HepG2 (cell line): ENCODE data around the gene GAREM1. TPM values are rescaled to one million over a fixed set of nuclear protein-coding genes. Genes with fewer than 3 reads are reported as not detected.
A peak's percentile ranks its signal among the peaks of the same experiment; 100 is the strongest.

Experiments
- ARNT ChIP-seq: fragments of 450-650 bp; IDR thresholded peaks from 2 replicates; pipeline ENCODE4 v1.6.1; 2017
- CC2D1A ChIP-seq: sonication (generic); formaldehyde crosslinking; IDR thresholded peaks from 2 replicates; pipeline ENCODE4 v1.8.1; 2023; ENCODE audit warnings: mild to moderate bottlenecking, missing genetic modification reagents
- FOXA3 ChIP-seq: IDR thresholded peaks from 2 replicates; pipeline ENCODE4 v1.6.1; 2016; ENCODE audit warnings: missing genetic modification reagents, missing compliant biosample characterization
- FOXK1 ChIP-seq: sonication (generic); formaldehyde crosslinking; IDR thresholded peaks from 2 replicates; pipeline ENCODE4 v1.4.0; 2020; ENCODE audit warnings: low read depth, missing genetic modification reagents, borderline replicate concordance
- KLF16 ChIP-seq, 2 experiments: sonication (generic) in 1 of 2; formaldehyde crosslinking in 1 of 2; IDR thresholded peaks; 2 replicates each; pipeline versions ENCODE4 v1.6.1 to v1.8.0; 2016 to 2023; ENCODE audit warnings: missing genetic modification reagents in 2 of 2, missing compliant biosample characterization in 1 of 2
- MAFK ChIP-seq, 2 experiments: IDR thresholded peaks in 1 of 2; conservative IDR thresholded peaks in 1 of 2; 2 replicates each; pipeline ENCODE4 v1.6.1; 2011; ENCODE audit warnings: improper control_type of control experiment in 2 of 2, low read length in 2 of 2
- NFIB ChIP-seq: sonication (generic); formaldehyde crosslinking; IDR thresholded peaks from 2 replicates; pipeline ENCODE4 v1.9.0; 2021; ENCODE audit warnings: missing genetic modification reagents, mild to moderate bottlenecking, borderline replicate concordance
- NFIC ChIP-seq: IDR thresholded peaks from 2 replicates; pipeline ENCODE4 v1.6.1; 2012; ENCODE audit warnings: mild to moderate bottlenecking, low read length, inconsistent platforms
- NONO ChIP-seq, 2 experiments: fragments of 450-650 bp in 1 of 2; sonication (generic) in 1 of 2; formaldehyde crosslinking in 1 of 2; IDR thresholded peaks in 1 of 2; conservative IDR thresholded peaks in 1 of 2; 2 replicates each; pipeline versions ENCODE4 v1.6.1 to v1.8.0; 2017 to 2022; ENCODE audit warnings: mild to moderate bottlenecking in 1 of 2, missing genetic modification reagents in 1 of 2, moderate library complexity in 1 of 2
- NR2F6 ChIP-seq, 2 experiments: IDR thresholded peaks; 2 replicates each; pipeline ENCODE4 v1.6.1; 2016; ENCODE audit warnings: antibody characterized with exemption in 1 of 2, mild to moderate bottlenecking in 1 of 2
- PAWR ChIP-seq: sonication (generic); formaldehyde crosslinking; IDR thresholded peaks from 2 replicates; pipeline ENCODE4 v1.4.0; 2020; ENCODE audit warnings: missing genetic modification reagents, mild to moderate bottlenecking, borderline replicate concordance
- SOX6 ChIP-seq, 2 experiments: fragments of 450-650 bp in 1 of 2; sonication (generic) in 1 of 2; formaldehyde crosslinking in 1 of 2; IDR thresholded peaks; 2 replicates each; pipeline versions ENCODE4 v1.4.0 to v1.6.1; 2017 to 2020; ENCODE audit warnings: antibody characterized with exemption in 1 of 2, mild to moderate bottlenecking in 1 of 2, missing genetic modification reagents in 1 of 2
- SP5 ChIP-seq: IDR thresholded peaks from 2 replicates; pipeline ENCODE4 v1.6.1; 2016; ENCODE audit warnings: low read depth, borderline replicate concordance
- ZNF589 ChIP-seq: sonication (generic); formaldehyde crosslinking; conservative IDR thresholded peaks from 2 replicates; pipeline ENCODE4 v1.8.0; 2022; ENCODE audit warnings: mild to moderate bottlenecking, moderate library complexity, missing genetic modification reagents
- ZNF7 ChIP-seq: IDR thresholded peaks from 2 replicates; pipeline ENCODE4 v1.6.1; 2016; ENCODE audit warnings: missing biosample characterization, missing genetic modification reagents
- ZNF772 ChIP-seq: sonication (generic); formaldehyde crosslinking; IDR thresholded peaks from 2 replicates; pipeline ENCODE4 v1.5.0; 2020; ENCODE audit warnings: mild to moderate bottlenecking, missing genetic modification reagents
- polyA plus RNA-seq, 8 experiments: library from polyadenylated mRNA; depleted of rRNA in 3 of 8; stranded (reverse) in 7 of 8; unstranded in 1 of 8; fragments of >200 nt; fragmentation: Illumina TruSeq in 4 of 8; extraction: Trizol in 4 of 8; gene quantifications; 2 replicates each; pipeline versions ENCODE4 v1.2.1 to v1.2.3, GENCODE V29; 2011 to 2016; ENCODE audit warnings: low read depth in 4 of 8, missing spikeins in 1 of 8, mixed read lengths in 1 of 8; ENCODE audit not compliant: insufficient read depth in 1 of 8
- total RNA-seq, 5 experiments: library from RNA; depleted of rRNA; stranded (reverse); fragments of >200 nt; fragmentation: Illumina TruSeq; extraction: Trizol; gene quantifications; 2 replicates each; pipeline ENCODE4 v1.2.3, GENCODE V29; 2016; ENCODE audit warnings: low read depth in 1 of 5
- TF ChIP-seq, protein P1 (sequence below): sonication (generic); formaldehyde crosslinking; IDR thresholded peaks from 2 replicates; pipeline ENCODE4 v1.4.0; 2020; ENCODE audit warnings: mild to moderate bottlenecking, missing genetic modification reagents
- TF ChIP-seq, protein P2 (sequence below): sonication (generic); formaldehyde crosslinking; IDR thresholded peaks from 2 replicates; pipeline ENCODE4 v1.8.1; 2022; ENCODE audit warnings: low read depth, mild to moderate bottlenecking, missing genetic modification reagents

Gene GAREM1
- total and polyA plus RNA-seq, 2 of the 13 experiments (the other 11 are each of a cell fraction or from before 2014, with no cell fraction given), result 2.5 to 2.9 TPM

DNA sequence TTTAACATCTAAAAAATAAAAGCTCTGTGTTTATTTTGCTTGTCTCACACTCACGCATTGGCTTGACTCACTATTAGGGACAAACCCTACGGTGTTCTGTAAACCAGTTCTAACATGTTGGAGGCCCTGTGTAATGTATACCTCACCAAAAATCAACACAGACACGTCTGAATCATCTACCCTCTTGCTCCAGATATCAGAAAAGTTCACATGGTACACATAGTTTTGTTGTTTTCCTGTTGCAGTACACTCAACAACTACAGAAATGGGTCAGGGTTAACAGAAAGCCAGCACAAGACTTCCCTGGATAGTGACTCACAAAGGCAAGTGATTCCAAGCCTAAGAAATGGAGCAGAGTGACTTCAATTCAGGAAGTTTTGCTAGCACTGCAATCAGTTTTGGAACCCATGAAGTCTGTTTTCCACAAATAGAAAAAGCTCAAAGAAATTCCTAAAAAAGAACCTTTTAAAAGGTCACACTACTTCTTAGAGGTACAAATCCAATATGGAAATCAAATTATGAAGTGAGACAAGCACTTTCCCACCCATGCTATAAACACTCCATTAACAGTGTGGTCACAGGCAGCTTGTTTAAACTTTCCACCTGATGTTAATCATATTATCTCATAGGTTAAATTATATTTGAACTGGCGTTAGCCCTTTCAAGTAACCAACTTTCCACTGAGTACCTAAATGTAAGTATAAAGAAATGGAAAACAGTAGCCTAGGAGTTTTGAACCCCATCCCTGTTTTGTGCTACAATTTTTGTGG, 87.4 kb downstream of the GAREM1 start (continued):
- TF ChIP-seq PAWR (CRISPR knock-in tag), result no peak
- no peak for TF ChIP-seq SP5 (CRISPR knock-in tag)
- TF ChIP-seq KLF16 (CRISPR knock-in tag; IDR thresholded peaks at IDR 0.05), result no peak
- TF ChIP-seq FOXA3 (CRISPR knock-in tag), result peak; percentile 77
- no peak for TF ChIP-seq NFIB (CRISPR knock-in tag)
- TF ChIP-seq ZNF7 (CRISPR knock-in tag), result no peak
- TF ChIP-seq ZNF589, result no peak
- TF ChIP-seq NONO (IDR thresholded peaks at IDR 0.05), result no peak
- no peak for TF ChIP-seq NONO (CRISPR knock-in tag; conservative IDR thresholded peaks at IDR 0.05)
- peak; percentile 88 for TF ChIP-seq FOXK1 (CRISPR knock-in tag)
- no peak for TF ChIP-seq MAFK (conservative IDR thresholded peaks at IDR 0.05 in 1 of 2, IDR thresholded peaks at IDR 0.05 in 1 of 2; ENCODE audit: low read length in 2 of 2)
- TF ChIP-seq, protein P1, sequence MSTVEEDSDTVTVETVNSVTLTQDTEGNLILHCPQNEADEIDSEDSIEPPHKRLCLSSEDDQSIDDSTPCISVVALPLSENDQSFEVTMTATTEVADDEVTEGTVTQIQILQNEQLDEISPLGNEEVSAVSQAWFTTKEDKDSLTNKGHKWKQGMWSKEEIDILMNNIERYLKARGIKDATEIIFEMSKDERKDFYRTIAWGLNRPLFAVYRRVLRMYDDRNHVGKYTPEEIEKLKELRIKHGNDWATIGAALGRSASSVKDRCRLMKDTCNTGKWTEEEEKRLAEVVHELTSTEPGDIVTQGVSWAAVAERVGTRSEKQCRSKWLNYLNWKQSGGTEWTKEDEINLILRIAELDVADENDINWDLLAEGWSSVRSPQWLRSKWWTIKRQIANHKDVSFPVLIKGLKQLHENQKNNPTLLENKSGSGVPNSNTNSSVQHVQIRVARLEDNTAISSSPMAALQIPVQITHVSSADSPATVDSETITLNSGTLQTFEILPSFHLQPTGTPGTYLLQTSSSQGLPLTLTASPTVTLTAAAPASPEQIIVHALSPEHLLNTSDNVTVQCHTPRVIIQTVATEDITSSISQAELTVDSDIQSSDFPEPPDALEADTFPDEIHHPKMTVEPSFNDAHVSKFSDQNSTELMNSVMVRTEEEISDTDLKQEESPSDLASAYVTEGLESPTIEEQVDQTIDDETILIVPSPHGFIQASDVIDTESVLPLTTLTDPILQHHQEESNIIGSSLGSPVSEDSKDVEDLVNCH, result no peak
- no peak for TF ChIP-seq ARNT
- TF ChIP-seq, protein P2, sequence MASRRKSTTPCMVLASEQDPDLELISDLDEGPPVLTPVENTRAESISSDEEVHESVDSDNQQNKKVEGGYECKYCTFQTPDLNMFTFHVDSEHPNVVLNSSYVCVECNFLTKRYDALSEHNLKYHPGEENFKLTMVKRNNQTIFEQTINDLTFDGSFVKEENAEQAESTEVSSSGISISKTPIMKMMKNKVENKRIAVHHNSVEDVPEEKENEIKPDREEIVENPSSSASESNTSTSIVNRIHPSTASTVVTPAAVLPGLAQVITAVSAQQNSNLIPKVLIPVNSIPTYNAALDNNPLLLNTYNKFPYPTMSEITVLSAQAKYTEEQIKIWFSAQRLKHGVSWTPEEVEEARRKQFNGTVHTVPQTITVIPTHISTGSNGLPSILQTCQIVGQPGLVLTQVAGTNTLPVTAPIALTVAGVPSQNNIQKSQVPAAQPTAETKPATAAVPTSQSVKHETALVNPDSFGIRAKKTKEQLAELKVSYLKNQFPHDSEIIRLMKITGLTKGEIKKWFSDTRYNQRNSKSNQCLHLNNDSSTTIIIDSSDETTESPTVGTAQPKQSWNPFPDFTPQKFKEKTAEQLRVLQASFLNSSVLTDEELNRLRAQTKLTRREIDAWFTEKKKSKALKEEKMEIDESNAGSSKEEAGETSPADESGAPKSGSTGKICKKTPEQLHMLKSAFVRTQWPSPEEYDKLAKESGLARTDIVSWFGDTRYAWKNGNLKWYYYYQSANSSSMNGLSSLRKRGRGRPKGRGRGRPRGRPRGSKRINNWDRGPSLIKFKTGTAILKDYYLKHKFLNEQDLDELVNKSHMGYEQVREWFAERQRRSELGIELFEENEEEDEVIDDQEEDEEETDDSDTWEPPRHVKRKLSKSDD (CRISPR knock-in tag), result no peak
- TF ChIP-seq SOX6 (IDR thresholded peaks at IDR 0.05), result no peak
- peak; percentile 34; the same call in 1 of the 2 replicates for TF ChIP-seq SOX6 (CRISPR knock-in tag; IDR thresholded peaks at IDR 0.05)
- no peak for TF ChIP-seq ZNF772 (CRISPR knock-in tag)
- peak; percentile 58; the same call in 1 of the 2 replicates for TF ChIP-seq NFIC
- no peak for TF ChIP-seq CC2D1A (CRISPR knock-in tag)
- no peak for TF ChIP-seq NR2F6 (IDR thresholded peaks at IDR 0.05)
- TF ChIP-seq NR2F6 (CRISPR knock-in tag; IDR thresholded peaks at IDR 0.05), result peak; percentile 29; the same call in 1 of the 2 replicates
